Sigmoid colon (tissue), 7 donors: ENCODE data around the gene GPC5. TPM values are rescaled to one million over a fixed set of nuclear protein-coding genes. Genes with fewer than 3 reads are reported as not detected.

Experiments used
- DNase-seq: peaks from one replicate; pipeline ENCODE4 v3.0.0-alpha.2; 2019
- H3K27ac ChIP-seq, 4 donors: fragments of 200-600 bp; sonication (generic); one replicate each; pipeline ENCODE4 v1.5.1; 2016 to 2019; ENCODE audit warnings: mild to moderate bottlenecking in 1 of 4
- H3K27me3 ChIP-seq, 3 donors: fragments of 200-600 bp; sonication (generic); one replicate each; pipeline ENCODE4 v1.5.1; 2019; ENCODE audit warnings: mild to moderate bottlenecking in 1 of 3
- H3K36me3 ChIP-seq, 4 donors: fragments of 200-600 bp; sonication (generic); one replicate each; pipeline ENCODE4 v1.5.1; 2016 to 2019
- H3K4me1 ChIP-seq, 4 donors: fragments of 200-600 bp; sonication (generic); one replicate each; pipeline ENCODE4 v1.5.1; 2017 to 2019
- H3K4me3 ChIP-seq, 4 donors: fragments of 200-600 bp; sonication (generic); one replicate each; pipeline ENCODE4 v1.5.1; 2017 to 2019; ENCODE audit warnings: mild to moderate bottlenecking in 2 of 4, moderate library complexity in 1 of 4
- H3K9me3 ChIP-seq, 4 donors: fragments of 200-600 bp in 3 of 4; sonication (generic) in 3 of 4; one replicate each; pipeline versions ENCODE4 v1.5.1 to v1.6.1; 2013 to 2019
- EP300 ChIP-seq, 4 donors: sonication (generic); formaldehyde crosslinking; IDR thresholded peaks; one replicate each; pipeline ENCODE4 v1.6.1; 2017; ENCODE audit warnings: antibody characterized with exemption in 4 of 4
- POLR2A ChIP-seq, 2 donors: fragments of 450-650 bp; IDR thresholded peaks; one replicate each; pipeline ENCODE4 v1.6.1; 2016; ENCODE audit warnings: antibody characterized with exemption in 2 of 2, mild to moderate bottlenecking in 2 of 2, moderate library complexity in 2 of 2
- POLR2AphosphoS5 ChIP-seq, 4 donors: sonication (generic); formaldehyde crosslinking; IDR thresholded peaks; one replicate each; pipeline ENCODE4 v1.6.1; 2017; ENCODE audit warnings: antibody characterized with exemption in 4 of 4
- WGBS, 2 donors: extraction: QIAGEN DNeasy Blood & Tissue Kit; methylation state at CpG; one replicate each; pipeline ENCODE4 v1.1.7; 2013; 5-methylcytosine and 5-hydroxymethylcytosine counted together
- intact Hi-C: fragments of 100-400 bp; cut with DNase I; formaldehyde crosslinking; loops from one replicate; pipeline ENCODE4 v1.15.1; 2023
- polyA plus RNA-seq, 3 donors: library from polyadenylated mRNA; stranded (reverse); fragments of 200-250 nt; gene quantifications; one replicate each; pipeline ENCODE4 v1.2.3, GENCODE V29; 2013
- total RNA-seq, 4 donors: library from RNA; depleted of rRNA; stranded (reverse); fragments of >200 nt; gene quantifications; one replicate each; pipeline ENCODE4 v1.1.0, GENCODE V29; 2016
- TF ChIP-seq, protein P1 (sequence below), 4 experiments: fragments of 450-650 bp in 3 of 4; fragments of 200-600 bp in 1 of 4; IDR thresholded peaks; one replicate each; pipeline ENCODE4 v1.5.1; 2016 to 2019; ENCODE audit warnings: antibody characterized with exemption in 4 of 4, mild to moderate bottlenecking in 3 of 4, moderate library complexity in 2 of 4
- donor health status: healthy with polysubstance abuse.
- donor health status: Bipolar disorder and iron deficiency.
- donor health status: healthy.

The GPC5 gene
- total and polyA plus RNA-seq, 7 donors, result 0.39 to 3.9 (median 2.9) TPM; not detected in 2

DNA sequence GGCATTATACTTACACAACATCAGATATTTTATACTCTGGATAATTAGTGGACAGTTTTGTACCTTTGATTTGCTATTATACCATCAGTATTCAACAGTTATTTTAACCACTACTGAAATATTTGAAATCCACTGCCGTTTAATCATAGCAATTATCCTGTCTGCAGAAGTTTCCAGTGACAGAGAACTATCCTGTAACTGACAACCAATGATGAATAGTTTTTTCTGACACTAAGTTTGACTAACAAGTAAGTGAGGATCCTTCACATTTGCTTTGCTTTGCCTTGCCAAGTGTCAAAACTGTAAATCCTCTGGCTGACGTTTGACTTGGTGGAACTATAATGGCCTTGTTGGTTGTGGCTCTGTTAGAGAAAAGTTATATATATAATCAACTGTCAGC is 410.7 kb downstream of the GPC5 start:
- H3K4me1 ChIP-seq, result peaks cover 0 to 70% (median 40%) of the 10 kb centered on the region in 4 donors
- no peaks in the 10 kb centered on the region for H3K9me3 ChIP-seq
- WGBS, 2 donors, result 50 to 60% methylated on average over 2 of the region's 2 CpGs
- H3K27ac ChIP-seq, result no peak overlapping the region
- no peak for DNase-seq
- intact Hi-C loops, result no loop called here
- no peak overlapping the region for H3K4me3 ChIP-seq
- no peaks in the 10 kb centered on the region for H3K27me3 ChIP-seq
- no peaks in the 10 kb centered on the region for H3K36me3 ChIP-seq
- TF ChIP-seq POLR2A (IDR thresholded peaks at IDR 0.05), result no peak
- TF ChIP-seq POLR2AphosphoS5 (IDR thresholded peaks at IDR 0.05), result no peak
- TF ChIP-seq, protein P1, sequence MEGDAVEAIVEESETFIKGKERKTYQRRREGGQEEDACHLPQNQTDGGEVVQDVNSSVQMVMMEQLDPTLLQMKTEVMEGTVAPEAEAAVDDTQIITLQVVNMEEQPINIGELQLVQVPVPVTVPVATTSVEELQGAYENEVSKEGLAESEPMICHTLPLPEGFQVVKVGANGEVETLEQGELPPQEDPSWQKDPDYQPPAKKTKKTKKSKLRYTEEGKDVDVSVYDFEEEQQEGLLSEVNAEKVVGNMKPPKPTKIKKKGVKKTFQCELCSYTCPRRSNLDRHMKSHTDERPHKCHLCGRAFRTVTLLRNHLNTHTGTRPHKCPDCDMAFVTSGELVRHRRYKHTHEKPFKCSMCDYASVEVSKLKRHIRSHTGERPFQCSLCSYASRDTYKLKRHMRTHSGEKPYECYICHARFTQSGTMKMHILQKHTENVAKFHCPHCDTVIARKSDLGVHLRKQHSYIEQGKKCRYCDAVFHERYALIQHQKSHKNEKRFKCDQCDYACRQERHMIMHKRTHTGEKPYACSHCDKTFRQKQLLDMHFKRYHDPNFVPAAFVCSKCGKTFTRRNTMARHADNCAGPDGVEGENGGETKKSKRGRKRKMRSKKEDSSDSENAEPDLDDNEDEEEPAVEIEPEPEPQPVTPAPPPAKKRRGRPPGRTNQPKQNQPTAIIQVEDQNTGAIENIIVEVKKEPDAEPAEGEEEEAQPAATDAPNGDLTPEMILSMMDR (IDR thresholded peaks at IDR 0.05), result no peak
- no peak for TF ChIP-seq EP300 (IDR thresholded peaks at IDR 0.05)

DNA sequence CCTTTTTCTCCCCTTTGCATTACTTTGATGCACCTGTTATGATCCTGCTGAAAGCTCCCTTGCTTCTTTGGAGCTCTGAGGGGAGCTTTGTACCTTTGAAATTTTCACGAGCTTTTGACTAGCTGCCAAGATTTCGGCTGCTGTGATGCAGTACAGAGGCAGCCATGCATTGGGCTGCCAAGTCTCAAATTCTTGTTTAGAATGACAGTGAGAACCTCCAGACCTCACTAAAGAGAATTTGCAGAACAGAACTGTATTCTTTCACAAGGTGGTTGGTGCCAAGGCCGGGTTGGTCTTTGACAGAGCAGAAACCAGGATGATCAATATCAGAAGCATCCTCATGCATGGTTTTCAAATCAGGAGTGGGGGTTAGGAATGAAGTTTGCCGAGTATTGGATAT is 414.8 kb downstream of the GPC5 start:
- H3K9me3 ChIP-seq, result no peaks in the 10 kb centered on the region
- intact Hi-C loops, result no loop called here
- peak; percentile 72 for DNase-seq
- H3K27ac ChIP-seq, result peak overlapping the region in 1 of 4 donors; percentile 25
- peaks cover 0 to 78% (median 44%) of the 10 kb centered on the region in 4 donors for H3K4me1 ChIP-seq
- H3K36me3 ChIP-seq, result no peaks in the 10 kb centered on the region
- H3K27me3 ChIP-seq, result no peaks in the 10 kb centered on the region
- WGBS, 2 donors, result 28 to 58% methylated on average over 4 of the region's 4 CpGs
- no peak overlapping the region for H3K4me3 ChIP-seq
- peak; percentile 86 to 100 (median 94) for TF ChIP-seq POLR2AphosphoS5 (IDR thresholded peaks at IDR 0.05)
- TF ChIP-seq, protein P1 (IDR thresholded peaks at IDR 0.05), result no peak
- no peak for TF ChIP-seq POLR2A (IDR thresholded peaks at IDR 0.05)
- peak in 2 of 4 donors; percentile 76 to 83 for TF ChIP-seq EP300 (IDR thresholded peaks at IDR 0.05)

DNA sequence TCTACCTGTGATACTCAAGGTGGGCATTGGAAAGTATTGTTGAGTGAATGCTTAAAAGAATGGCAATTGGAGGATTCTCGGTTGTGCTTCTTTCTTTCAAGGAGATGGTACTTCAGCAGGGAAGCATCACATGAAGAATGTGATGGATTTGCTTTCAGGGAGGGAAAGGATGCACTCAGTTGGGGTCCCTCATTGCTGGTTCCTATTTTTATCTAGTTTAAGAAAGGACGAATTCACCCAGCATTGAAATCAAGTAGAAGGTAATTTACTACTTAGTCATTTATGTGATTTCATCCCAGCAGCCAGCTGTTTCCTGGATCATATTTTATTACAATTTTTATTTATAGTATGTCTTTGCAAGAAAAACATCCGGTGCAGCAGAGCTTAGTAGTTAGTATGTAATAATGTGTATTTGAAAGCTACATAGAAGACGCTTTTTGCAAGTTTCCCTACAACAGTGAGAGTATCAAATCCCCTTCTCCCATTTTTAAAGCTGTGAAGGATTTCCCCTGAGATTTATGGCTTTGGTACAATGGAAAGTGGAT is 417.9 kb downstream of the GPC5 start:
- peaks cover 0 to 69% (median 38%) of the 10 kb centered on the region in 4 donors for H3K4me1 ChIP-seq
- no peaks in the 10 kb centered on the region for H3K27me3 ChIP-seq
- no peak overlapping the region for H3K27ac ChIP-seq
- no peaks in the 10 kb centered on the region for H3K9me3 ChIP-seq
- no peaks in the 10 kb centered on the region for H3K36me3 ChIP-seq
- TF ChIP-seq POLR2A (IDR thresholded peaks at IDR 0.05) (no peak), EP300 (IDR thresholded peaks at IDR 0.05) (no peak), POLR2AphosphoS5 (IDR thresholded peaks at IDR 0.05) (no peak)
- TF ChIP-seq, protein P1 (IDR thresholded peaks at IDR 0.05), result no peak
- no peak for DNase-seq
- H3K4me3 ChIP-seq, result no peak overlapping the region
- WGBS, 2 donors, result 34 to 66% methylated on average over 4 of the region's 4 CpGs
- intact Hi-C loops, result no loop called here

DNA sequence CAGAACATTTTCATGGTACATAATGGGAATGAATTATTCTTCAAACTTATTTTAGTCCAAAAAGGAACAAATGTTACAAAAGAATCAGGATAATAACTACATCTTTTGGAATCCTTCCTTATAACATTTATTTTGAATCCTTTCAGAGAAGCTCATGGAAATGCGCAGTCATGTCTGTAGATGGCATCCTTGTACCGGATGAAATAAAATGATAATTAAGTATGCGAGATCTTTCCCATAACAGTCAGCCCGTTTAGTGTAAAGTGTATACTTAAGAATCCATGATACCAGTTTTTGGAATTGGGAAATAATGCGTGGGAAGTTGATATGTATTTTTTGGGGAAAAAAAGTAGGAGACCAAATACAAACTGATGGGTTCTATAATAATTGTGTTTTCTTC is 418.8 kb downstream of the GPC5 start:
- H3K4me1 ChIP-seq, result peaks cover 0 to 59% (median 33%) of the 10 kb centered on the region in 4 donors
- intact Hi-C loops, result no loop called here

More for the DNA sequence above, 418.8 kb downstream of the GPC5 start:
- no peak for TF ChIP-seq POLR2A (IDR thresholded peaks at IDR 0.05)
- TF ChIP-seq, protein P1 (IDR thresholded peaks at IDR 0.05), result peak in 1 of 4 experiments; percentile 55
- TF ChIP-seq EP300 (IDR thresholded peaks at IDR 0.05), result no peak
- no peak for TF ChIP-seq POLR2AphosphoS5 (IDR thresholded peaks at IDR 0.05)
- Histone ChIP-seq H3K9me3 (no peaks in the 10 kb centered on the region), H3K27ac (no peak overlapping the region), H3K4me3 (no peak overlapping the region), H3K27me3 (no peaks in the 10 kb centered on the region), H3K36me3 (no peaks in the 10 kb centered on the region)
- DNase-seq, result no peak
- WGBS, 2 donors, result 45 to 62% methylated on average over 5 of the region's 5 CpGs
